Stimulated activated CD4-positive, alpha-beta T cell treated with anti-CD3 and anti-CD28 coated beads, Interleukin-1b, Interleukin-23, amount 100 ng/mL, for 48 hours (primary cell): ENCODE results near the gene SH2D4B.
A peak's percentile ranks its signal among the peaks of the same experiment; 100 is the strongest.

Source experiments
- DNase-seq: peaks from one replicate; pipeline ENCODE4 v3.0.0-alpha.2; 2020

The SH2D4B gene

DNA sequence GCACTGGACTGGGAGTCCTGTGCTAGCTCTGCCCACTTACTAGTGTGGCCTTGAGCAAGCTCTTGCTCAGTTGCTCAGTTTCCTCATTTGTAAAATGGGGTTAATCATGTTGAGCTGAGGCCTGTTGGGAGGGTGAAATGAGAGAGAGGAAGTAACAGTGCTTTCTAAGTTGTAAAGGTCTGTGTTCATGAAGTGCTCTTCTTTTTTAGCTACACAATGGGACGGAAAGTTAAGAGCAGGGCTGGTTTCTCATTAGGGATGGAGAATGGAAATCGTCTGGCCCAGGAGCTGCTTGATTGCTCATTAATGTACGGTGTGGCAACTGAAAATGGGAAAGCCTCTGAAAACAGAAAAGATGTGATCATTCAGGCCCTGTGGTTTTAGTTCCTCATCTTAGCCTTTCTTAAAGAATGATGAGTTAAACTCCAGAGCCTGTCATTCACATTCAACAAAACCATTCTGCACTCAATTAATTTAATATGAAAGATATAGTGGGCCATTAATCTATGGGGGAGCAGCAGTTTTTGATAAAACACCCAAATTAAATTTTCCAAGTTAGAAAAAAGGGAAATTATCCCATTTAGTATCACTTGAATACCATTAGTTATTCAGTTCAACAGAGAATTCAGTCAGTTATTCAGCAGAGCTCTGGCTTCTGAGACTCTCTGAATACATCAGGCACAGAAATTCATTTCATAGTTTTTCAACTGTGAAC lies 60.5 kb downstream of the SH2D4B start:
- no peak for DNase-seq

- no peak for DNase-seq
Observed at GRCh38 chr10:80598951-80599350, 61.2 kb downstream of the SH2D4B start.

- DNase-seq, result peak; percentile 40
Observed at GRCh38 chr10:80599424-80599847, 61.7 kb downstream of the SH2D4B start.

DNA sequence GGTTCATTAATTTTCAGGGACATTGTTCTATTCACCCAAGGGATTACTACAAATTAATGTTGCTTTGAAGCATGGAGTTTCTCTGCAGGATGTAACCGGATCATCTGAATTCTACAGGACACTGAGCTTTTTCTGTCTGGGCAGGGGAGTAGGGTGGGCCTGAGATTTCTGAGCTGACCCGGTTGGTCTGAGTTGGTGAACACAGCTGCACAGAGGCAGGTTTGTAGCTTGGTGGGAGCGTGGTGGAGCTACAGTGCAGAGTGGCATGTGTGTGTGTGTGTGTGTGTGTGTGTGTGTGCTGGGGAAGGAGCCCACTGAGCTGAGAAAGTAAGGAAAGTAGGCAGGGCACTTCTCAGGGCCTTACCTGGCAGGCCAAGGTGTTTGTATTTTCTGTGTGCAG lies 62.6 kb downstream of the SH2D4B start:
- no peak for DNase-seq

DNA sequence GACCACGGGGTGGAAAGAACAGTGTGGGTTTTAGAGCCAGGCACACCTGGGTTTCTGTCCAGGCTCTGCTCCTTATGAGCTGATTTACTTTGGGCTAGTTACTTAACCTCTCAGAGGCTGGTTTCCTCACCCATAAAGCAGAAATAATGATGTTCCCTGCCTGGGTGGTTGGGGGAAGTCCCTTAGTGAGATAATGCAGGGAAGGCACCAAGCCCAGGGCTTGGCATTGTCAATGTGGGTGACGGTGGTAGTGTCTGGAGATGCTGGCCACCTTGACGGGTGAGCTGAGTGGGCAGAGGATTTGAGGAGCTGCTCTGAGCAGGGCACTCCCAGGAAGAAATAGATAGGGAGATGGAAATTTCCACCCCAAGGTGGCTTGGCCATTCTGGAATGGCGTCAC lies 65.2 kb downstream of the SH2D4B start:
- DNase-seq, result no peak

DNA sequence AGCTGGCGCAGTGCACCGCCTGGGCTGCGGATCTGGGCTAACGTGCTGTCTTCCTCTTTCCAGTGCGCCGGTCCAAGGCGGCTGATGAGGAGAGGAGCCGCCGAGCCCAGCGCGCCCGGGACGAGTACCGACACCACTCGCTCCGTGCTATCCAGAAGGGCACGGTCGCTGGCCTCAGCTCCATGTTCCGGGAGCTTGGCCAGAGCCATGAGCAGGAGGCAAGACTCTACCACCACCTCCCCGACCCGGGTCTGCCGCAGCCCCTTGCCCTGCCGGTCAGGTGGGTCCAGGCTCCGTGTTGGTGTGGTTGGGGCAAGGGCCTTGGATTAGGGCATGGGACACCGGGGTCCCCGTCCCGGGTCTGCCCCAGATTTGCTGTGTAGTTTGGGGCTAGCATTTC lies 65.8 kb downstream of the SH2D4B start:
- DNase-seq, result no peak

GRCh38 chr10:80608706-80609105 lies 71.0 kb downstream of the SH2D4B start:
- DNase-seq, result no peak

- no peak for DNase-seq
Observed at GRCh38 chr10:80609331-80609730, 71.6 kb downstream of the SH2D4B start.

DNA sequence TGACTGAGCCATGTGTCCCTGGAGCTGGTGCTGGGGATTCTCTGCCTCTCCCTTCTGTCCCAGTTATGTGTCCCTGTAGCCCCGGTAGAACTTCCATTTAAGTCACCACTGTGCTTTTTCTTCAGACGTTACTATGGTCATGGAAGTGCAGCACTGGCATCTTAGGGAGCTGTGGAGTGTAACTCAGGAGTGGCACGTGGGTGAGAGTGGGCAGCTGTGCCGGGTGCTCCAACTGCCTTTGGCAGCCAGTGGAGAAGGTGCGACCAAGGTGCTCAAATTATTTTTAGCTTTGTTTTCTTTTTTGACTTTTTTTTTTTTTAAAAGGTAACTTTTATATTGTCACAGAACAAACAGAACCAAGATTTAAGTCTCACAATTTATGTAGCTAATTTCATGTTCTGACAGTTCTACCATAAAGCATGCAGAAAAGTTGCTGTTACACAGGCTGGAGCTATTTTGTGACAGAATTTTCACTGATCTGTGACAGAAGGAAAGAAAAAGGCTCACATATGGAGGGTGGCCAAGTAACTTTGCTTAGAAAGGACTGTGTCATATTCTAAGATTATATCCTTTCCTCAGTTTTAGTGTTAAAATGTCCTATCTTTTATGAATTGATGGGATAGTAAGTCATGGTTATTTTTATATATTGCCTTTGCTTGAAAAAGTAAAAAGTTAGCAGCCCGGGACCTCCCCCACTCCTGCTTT lies 73.9 kb downstream of the SH2D4B start:
- no peak for DNase-seq

DNA sequence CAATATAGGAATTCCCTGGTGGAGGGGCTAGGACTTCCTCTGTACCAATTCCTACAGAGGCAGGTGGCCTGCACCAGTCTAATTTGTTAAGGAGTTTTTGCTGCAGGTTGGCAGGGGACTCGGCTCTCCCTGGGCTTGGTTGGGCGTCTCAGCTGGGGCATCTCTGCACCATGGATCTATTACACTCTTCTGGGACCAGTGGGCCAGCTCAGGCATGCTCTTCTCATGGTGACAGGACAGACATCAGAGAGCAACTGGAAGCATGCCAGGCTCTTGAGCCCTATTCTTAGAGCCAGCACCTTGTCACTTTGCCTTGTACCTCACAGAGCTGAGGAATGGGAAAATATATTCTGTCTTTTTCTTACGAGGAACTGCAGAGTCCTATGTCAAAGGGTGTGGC lies 74.6 kb downstream of the SH2D4B start:
- DNase-seq, result no peak

DNA sequence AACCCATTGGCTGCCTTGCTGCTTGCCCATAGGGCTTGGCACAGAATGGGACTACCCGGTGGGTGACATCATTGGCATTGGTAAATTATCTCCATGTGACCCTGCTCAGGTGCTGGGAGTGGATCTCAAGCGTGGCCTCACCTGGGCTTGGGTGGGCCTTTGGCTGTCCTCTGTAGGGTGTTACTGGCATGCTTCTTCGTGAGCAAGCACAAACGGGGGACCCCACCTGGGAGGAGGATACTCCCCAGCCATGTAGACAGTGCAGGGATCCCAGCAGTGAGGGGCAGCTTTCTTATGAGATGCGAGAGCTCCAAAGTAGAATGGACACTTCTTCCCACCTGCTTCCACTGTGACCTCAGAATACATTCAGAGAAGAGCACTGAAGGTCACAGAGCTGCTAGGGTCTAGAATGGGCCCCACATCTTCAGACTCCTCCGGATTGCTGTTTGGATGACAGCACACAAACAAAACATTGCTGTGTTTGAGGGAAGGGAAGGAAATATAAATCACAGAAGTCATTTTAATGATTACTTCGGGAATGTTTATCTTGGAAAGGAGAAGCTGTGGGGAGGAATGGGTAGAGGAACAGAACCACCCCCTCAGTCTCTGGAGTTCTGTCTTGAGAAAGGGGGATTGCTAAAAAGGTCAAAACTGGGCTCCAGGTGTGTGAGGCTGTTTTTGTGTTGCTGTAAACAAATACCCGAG lies 75.9 kb downstream of the SH2D4B start:
- no peak for DNase-seq

GRCh38 chr10:80614576-80615416 lies 77.1 kb downstream of the SH2D4B start:
- no peak for DNase-seq

GRCh38 chr10:80617807-80618206 lies 80.1 kb downstream of the SH2D4B start:
- DNase-seq, result no peak

DNA sequence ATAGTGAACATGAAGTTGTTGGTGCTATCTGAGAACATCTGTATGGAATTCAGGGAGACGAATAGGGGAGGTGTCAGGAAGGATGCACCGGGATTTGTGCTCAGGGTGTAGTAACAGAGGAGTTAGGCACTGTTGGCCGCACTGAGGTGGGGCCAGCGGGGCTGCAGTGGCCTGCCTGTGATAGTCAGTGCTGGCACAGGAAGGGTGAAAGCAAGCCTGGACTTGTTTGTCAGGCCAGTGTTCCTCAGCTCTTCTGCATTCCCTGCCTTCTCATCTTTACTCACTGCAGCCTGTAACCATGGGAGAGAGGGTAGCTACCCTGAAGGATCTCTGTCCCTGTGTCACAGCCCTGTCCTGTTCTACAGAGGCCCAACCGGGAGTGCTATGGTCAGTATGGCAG lies 81.3 kb downstream of the SH2D4B start:
- no peak for DNase-seq

GRCh38 chr10:80622153-80622552 lies 84.5 kb downstream of the SH2D4B start:
- no peak for DNase-seq

DNA sequence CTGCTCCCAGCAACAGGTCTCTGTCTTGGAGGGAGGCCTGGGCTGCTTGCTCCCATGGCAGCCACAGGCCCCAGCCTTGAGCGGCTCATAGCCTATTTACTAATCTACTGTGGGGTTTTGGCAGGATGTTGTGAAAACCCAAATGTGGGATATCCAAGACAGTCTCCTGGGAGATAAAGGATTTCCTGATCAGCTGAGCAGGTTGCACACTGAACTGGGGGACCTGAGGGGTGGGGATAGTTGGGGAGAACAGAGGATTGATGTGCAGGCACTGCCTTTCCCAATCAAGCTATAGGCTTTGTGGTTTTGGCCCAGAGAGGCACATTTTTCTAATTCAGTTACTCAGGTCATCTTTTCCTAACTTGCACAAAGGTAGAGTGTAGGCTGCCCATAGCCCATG lies 92.6 kb downstream of the SH2D4B start:
- no peak for DNase-seq

DNA sequence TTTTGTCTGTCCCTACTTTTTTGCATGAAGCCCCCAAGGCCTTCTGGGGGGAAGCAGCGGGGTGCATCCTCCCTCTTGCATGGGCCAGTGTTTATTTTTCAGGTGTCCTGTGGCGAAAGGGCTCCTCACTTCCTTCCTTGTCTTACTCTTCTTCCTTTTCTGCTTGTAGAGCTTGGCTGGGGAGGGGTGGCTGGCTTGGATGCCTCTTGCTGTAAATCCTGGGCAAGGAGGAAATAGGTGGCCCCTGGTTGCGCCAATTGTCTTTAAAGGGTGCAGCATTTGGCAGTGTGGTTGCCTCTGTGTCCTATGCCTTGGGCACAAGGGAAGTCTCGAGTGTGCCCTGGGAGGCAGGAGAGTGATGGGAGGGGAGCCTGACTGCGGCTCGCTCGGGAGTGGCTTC lies 95.0 kb downstream of the SH2D4B start:
- no peak for DNase-seq

GRCh38 chr10:80633383-80633860 lies 95.7 kb downstream of the SH2D4B start:
- DNase-seq, result no peak

GRCh38 chr10:80633910-80634309 lies 96.2 kb downstream of the SH2D4B start:
- DNase-seq, result no peak

GRCh38 chr10:80642661-80643060 lies 105.0 kb downstream of the SH2D4B start:
- DNase-seq, result no peak

GRCh38 chr10:80646366-80646765 lies 108.7 kb downstream of the SH2D4B start:
- no peak for DNase-seq

- no peak for DNase-seq
Observed at GRCh38 chr10:80647173-80647833, 109.6 kb downstream of the SH2D4B start.
